ENCODE results near the gene TTC39C. TPM values are rescaled to one million over a fixed set of nuclear protein-coding genes. Genes with fewer than 3 reads are reported as not detected.
"Not testable (repeated sequence)": the region's sequence is repeated elsewhere in the genome, so short reads cannot be mapped to it uniquely, and the experiment has no call there.

The TTC39C gene
- total RNA-seq, 2 experiments from 2014 or later: 84.0 to 95.1 TPM

GRCh38 chr18:24073791-24074190 lies 59.2 kb downstream of the TTC39C start:
- Mint-ChIP-seq H3K4me1 (peaks cover 36% of the 10 kb centered on the region), H3K27me3 (no peaks in the 10 kb centered on the region), H3K9me3 (peaks cover 4% of the 10 kb centered on the region), H3K36me3 (peaks cover 39% of the 10 kb centered on the region), H3K4me3 (no peak overlapping the region), H3K27ac (no peak overlapping the region)
- DNase-seq: no peak
- no peak for ATAC-seq (ENCODE audit: low read depth)
- POLR2A ChIA-PET: no interaction called here

DNA sequence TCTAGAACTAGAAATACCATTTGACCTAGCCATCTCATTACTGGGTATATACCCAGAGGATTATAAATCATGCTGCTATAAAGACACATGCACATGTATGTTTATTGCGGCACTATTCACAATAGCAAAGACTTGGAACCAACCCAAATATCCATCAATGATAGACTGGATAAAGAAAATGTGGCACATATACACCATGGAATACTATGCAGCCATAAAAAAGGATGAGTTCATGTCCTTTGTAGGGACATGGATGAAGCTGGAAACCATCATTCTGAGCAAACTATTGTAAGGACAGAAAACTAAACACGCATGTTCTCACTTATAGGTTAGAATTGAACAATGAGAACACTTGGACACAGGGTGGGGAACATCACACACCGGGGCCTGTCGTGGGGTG lies 60.2 kb downstream of the TTC39C start:
- POLR2A ChIA-PET; H3K4me3 Mint-ChIP-seq; DNase-seq; ATAC-seq (ENCODE audit: low read depth); H3K27me3 Mint-ChIP-seq; H3K9me3 Mint-ChIP-seq; H3K27ac Mint-ChIP-seq: not testable (repeated sequence)
- H3K4me1 Mint-ChIP-seq: peaks cover 37% of the 10 kb centered on the region
- H3K36me3 Mint-ChIP-seq: peaks cover 39% of the 10 kb centered on the region

- Mint-ChIP-seq H3K4me1 (peaks cover 45% of the 10 kb centered on the region), H3K27ac (peak overlapping the region; percentile 70), H3K27me3 (no peaks in the 10 kb centered on the region), H3K4me3 (peak overlapping the region; percentile 36), H3K36me3 (peaks cover 38% of the 10 kb centered on the region), H3K9me3 (peaks cover 4% of the 10 kb centered on the region)
- ATAC-seq (ENCODE audit: low read depth) (peak; percentile 98), DNase-seq (peak; percentile 67)
- POLR2A ChIA-PET: interaction anchor here (1.0 to 1.5 kb wide), 4 partner anchors 10 to 61 kb away, joined by 3 to 7 read pairs (median 3); partner anchors contain the start of gene TTC39C
These were observed 61.4 kb downstream of the TTC39C start for GRCh38 chr18:24075767-24076597.

- POLR2A ChIA-PET: interaction anchor here (1.1 kb wide), 1 partner anchor 9 kb away, joined by 3 read pairs; no protein-coding TSS in a partner anchor
- Mint-ChIP-seq H3K4me3 (no peak overlapping the region), H3K36me3 (peaks cover 31% of the 10 kb centered on the region), H3K27me3 (no peaks in the 10 kb centered on the region), H3K4me1 (peaks cover 50% of the 10 kb centered on the region), H3K9me3 (peaks cover 4% of the 10 kb centered on the region), H3K27ac (peak overlapping the region; percentile 70)
- no peak for ATAC-seq (ENCODE audit: low read depth)
- DNase-seq: no peak
These were observed 62.4 kb downstream of the TTC39C start for GRCh38 chr18:24076950-24077349.

DNA sequence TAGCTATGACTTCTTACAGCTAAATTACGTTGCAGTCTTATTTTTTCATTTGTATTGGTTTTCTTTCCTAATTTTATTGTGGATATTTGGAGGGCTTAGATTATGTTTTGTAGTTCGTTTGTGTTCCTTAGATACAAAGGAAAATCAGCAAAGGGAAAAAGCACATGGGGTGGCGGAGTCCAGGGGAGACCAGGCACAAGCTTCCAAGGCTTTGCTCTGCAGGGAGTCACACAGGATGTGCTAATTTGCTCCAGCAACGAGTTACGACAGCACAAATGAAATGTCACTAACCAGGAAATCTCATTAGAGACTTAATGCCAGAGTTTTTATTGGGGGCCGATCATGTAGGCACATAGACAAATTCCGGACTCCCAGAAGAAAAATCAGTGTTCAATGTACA lies 63.8 kb downstream of the TTC39C start:
- DNase-seq (no peak), ATAC-seq (ENCODE audit: low read depth) (no peak)
- POLR2A ChIA-PET: no interaction called here
- Mint-ChIP-seq H3K36me3 (peaks cover 26% of the 10 kb centered on the region), H3K4me3 (no peak overlapping the region), H3K9me3 (peaks cover 4% of the 10 kb centered on the region), H3K27ac (no peak overlapping the region), H3K27me3 (no peaks in the 10 kb centered on the region), H3K4me1 (peaks cover 52% of the 10 kb centered on the region)

DNA sequence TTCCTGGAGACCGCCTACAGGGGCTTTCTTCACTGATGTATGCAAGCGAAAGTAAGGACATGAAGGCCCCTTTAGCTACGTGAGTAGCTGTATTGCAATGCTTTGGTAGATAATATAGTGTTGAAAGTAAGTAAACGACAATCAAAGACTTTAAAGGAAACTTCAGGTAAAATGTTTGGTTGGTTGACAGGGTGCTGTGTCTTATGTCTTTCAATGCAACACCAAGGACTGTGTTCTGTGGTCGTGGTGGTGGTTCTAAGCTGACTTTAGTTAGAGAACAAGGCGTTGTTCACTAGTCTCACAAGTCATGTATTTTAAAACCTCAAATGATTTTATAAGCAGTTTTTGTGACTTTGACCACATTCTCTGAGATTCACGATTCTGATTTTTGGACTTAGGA lies 66.3 kb downstream of the TTC39C start:
- H3K27me3 Mint-ChIP-seq: no peaks in the 10 kb centered on the region
- DNase-seq (no peak), ATAC-seq (ENCODE audit: low read depth) (peak; percentile 33)
- H3K9me3 Mint-ChIP-seq: no peaks in the 10 kb centered on the region
- POLR2A ChIA-PET: interaction anchor here (0.6 kb wide), 2 partner anchors 10 to 452 kb away, joined by 4 to 6 read pairs; no protein-coding TSS in a partner anchor
- H3K27ac Mint-ChIP-seq: no peak overlapping the region
- H3K36me3 Mint-ChIP-seq: peaks cover 25% of the 10 kb centered on the region
- H3K4me1 Mint-ChIP-seq: peaks cover 46% of the 10 kb centered on the region
- H3K4me3 Mint-ChIP-seq: peak overlapping the region; percentile 33

- H3K27ac Mint-ChIP-seq: no peak overlapping the region
These were observed 69.0 kb downstream of the TTC39C start for GRCh38 chr18:24083550-24083949.

DNA sequence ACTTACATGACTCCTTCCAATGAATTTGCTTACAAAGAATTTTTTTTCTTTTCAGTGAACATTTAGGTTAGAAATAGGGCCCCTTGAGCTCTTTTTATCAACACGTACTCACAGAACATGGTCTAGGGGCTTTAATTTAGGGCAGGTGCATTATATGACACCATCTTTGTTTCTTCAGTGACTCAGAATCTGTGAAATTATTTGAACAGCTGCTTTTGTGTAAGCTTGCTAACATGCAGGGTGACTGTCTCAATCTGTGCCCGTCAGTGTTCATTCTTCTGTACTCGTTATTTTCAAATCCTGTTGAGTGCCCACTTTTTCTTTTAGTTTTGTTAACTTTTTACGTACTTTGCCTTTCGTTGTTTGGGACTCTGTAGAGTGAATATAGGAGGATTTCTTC lies 71.5 kb downstream of the TTC39C start:
- POLR2A ChIA-PET: interaction anchor here (1.2 kb wide), 1 partner anchor 10 kb away, joined by 3 read pairs; no protein-coding TSS in a partner anchor
- H3K9me3 Mint-ChIP-seq: no peaks in the 10 kb centered on the region
- H3K4me1 Mint-ChIP-seq: peaks cover 12% of the 10 kb centered on the region
- H3K4me3 Mint-ChIP-seq: no peak overlapping the region
- DNase-seq (no peak), ATAC-seq (ENCODE audit: low read depth) (no peak)
- H3K27me3 Mint-ChIP-seq: no peaks in the 10 kb centered on the region
- peaks cover 35% of the 10 kb centered on the region for H3K36me3 Mint-ChIP-seq
- no peak overlapping the region for H3K27ac Mint-ChIP-seq

More at GRCh38 chr18:24083550-24083949, 69.0 kb downstream of the TTC39C start:
- Mint-ChIP-seq H3K36me3 (peaks cover 32% of the 10 kb centered on the region), H3K4me3 (no peak overlapping the region), H3K9me3 (no peaks in the 10 kb centered on the region), H3K27me3 (no peaks in the 10 kb centered on the region), H3K4me1 (peaks cover 28% of the 10 kb centered on the region)
- POLR2A ChIA-PET: no interaction called here
- no peak for ATAC-seq (ENCODE audit: low read depth)
- no peak for DNase-seq

DNA sequence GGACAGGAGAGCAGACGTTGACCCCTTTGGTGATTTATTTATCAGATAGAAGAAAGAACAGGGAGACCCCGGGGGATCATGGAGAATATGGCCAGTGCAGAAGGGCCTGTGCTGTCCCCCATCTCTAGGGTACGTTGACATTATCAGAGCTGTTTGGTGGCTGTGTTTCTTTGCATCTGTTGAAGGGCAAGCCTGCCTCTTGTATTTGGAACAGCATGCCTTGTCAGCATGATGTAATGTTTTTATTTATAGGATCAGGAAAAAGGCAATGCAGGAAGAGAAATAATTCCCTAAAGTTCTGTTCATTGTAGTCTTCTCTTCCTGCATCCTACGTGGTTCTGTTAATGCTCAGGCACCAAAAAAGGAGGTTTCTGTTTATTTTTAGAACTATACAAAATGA lies 74.5 kb downstream of the TTC39C start:
- Mint-ChIP-seq H3K27ac (no peak overlapping the region), H3K4me3 (no peak overlapping the region), H3K36me3 (peaks cover 46% of the 10 kb centered on the region), H3K9me3 (no peaks in the 10 kb centered on the region), H3K27me3 (no peaks in the 10 kb centered on the region), H3K4me1 (peaks cover 4% of the 10 kb centered on the region)
- POLR2A ChIA-PET: interaction anchor here (1.0 kb wide), 1 partner anchor 13 kb away, joined by 3 read pairs; no protein-coding TSS in a partner anchor
- DNase-seq (no peak), ATAC-seq (ENCODE audit: low read depth) (no peak)

DNA sequence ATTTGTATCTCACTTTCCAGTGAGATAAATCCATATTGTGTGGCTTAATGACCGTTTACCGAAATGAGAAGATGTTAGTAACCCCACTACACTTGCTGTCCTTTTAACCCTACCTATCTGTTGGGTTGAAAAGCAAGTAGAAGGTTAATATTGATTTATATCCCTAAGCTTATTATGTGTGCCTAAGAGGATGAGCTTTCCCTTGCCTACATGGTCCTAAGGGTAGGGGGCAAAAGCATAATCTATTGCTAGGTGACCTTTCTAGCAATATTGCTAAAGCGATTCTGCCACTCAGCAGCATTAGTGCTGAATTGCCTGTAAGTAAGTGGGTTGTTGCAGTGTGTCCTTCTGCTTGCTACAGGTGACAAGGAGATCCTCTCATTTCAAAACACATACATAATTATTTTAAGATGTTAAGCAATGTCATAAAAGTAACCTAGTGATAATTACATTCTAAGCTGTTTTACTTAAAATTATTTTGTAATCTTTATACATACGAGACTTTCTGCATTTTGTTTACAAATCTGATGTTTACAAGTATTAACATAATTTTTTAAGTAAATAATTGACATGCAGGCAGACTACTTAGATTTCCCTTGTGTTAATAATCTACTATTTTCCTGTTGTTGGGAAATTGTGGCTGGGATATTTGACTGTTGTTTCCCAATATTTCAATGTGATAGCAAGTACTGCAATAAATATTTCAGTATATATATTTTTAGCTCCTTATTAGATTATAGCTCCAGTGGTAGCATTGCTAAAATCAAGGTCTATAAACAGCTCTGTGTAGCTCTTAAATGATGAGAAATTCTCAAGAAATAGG lies 75.2 kb downstream of the TTC39C start:
- DNase-seq (no peak), ATAC-seq (ENCODE audit: low read depth) (no peak)
- no peak overlapping the region for H3K4me3 Mint-ChIP-seq
- POLR2A ChIA-PET: interaction anchor here (1.0 kb wide), 1 partner anchor 14 kb away, joined by 3 read pairs; no protein-coding TSS in a partner anchor
- H3K36me3 Mint-ChIP-seq: peaks cover 49% of the 10 kb centered on the region
- no peak overlapping the region for H3K27ac Mint-ChIP-seq
- no peaks in the 10 kb centered on the region for H3K27me3 Mint-ChIP-seq
- H3K4me1 Mint-ChIP-seq: peaks cover 7% of the 10 kb centered on the region
- H3K9me3 Mint-ChIP-seq: no peaks in the 10 kb centered on the region

- Mint-ChIP-seq H3K27me3 (no peaks in the 10 kb centered on the region), H3K27ac (no peak overlapping the region), H3K36me3 (peaks cover 49% of the 10 kb centered on the region), H3K9me3 (peaks cover 3% of the 10 kb centered on the region), H3K4me3 (no peak overlapping the region), H3K4me1 (peaks cover 7% of the 10 kb centered on the region)
- POLR2A ChIA-PET: interaction anchor here (0.6 to 0.9 kb wide), 2 partner anchors 10 to 30 kb away, joined by 6 to 7 read pairs; no protein-coding TSS in a partner anchor
- ATAC-seq (ENCODE audit: low read depth) (no peak), DNase-seq (no peak)
These were observed 76.3 kb downstream of the TTC39C start for GRCh38 chr18:24090876-24091275.

DNA sequence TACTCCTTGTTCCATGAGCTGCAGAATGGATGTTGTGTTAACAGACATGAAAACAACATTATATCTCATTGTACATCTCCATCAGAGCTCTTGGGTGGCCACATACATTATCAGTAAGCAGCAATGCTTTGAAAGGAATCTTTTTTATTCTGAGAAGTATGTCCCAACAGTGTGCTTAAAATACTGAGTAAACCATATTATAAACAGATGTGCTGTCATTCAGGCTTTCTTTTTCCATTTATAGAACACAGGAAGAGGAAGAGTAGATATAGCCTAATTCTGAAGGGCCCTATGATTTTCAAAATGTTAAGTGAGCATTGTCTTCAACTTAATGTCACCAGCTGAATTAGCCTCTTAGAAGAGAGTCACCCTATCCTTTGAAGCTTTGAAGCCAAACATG lies 80.0 kb downstream of the TTC39C start:
- ATAC-seq (ENCODE audit: low read depth) (no peak), DNase-seq (no peak)
- H3K36me3 Mint-ChIP-seq: peaks cover 52% of the 10 kb centered on the region
- no peak overlapping the region for H3K4me3 Mint-ChIP-seq
- peaks cover 6% of the 10 kb centered on the region for H3K9me3 Mint-ChIP-seq
- no peaks in the 10 kb centered on the region for H3K27me3 Mint-ChIP-seq
- H3K4me1 Mint-ChIP-seq: peaks cover 4% of the 10 kb centered on the region
- POLR2A ChIA-PET: no interaction called here
- peak overlapping the region; percentile 28 for H3K27ac Mint-ChIP-seq

DNA sequence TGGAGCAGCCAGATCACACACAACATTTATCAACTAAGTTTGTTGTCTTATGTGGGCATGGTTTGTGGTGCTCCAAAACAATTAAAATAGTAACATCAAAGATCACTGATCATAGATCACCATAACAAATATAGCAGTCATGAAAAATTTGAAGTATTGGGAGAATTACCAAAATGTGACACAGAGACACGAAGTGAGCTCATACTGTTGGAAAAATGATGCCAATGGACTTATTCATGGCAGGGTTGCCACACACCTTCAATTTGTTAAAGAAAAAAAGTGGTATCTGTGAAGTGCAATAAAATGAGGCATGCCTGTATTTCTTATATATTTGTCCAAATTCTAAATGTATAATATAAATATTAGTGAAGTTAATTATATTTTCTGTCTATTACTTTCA lies 81.4 kb downstream of the TTC39C start:
- peaks cover 53% of the 10 kb centered on the region for H3K36me3 Mint-ChIP-seq
- POLR2A ChIA-PET: no interaction called here

More for the DNA sequence above, 81.4 kb downstream of the TTC39C start:
- DNase-seq (no peak), ATAC-seq (ENCODE audit: low read depth) (no peak)
- peaks cover 4% of the 10 kb centered on the region for H3K4me1 Mint-ChIP-seq
- H3K9me3 Mint-ChIP-seq: peaks cover 6% of the 10 kb centered on the region
- no peak overlapping the region for H3K4me3 Mint-ChIP-seq
- H3K27ac Mint-ChIP-seq: no peak overlapping the region
- no peaks in the 10 kb centered on the region for H3K27me3 Mint-ChIP-seq
